Measurements from ENCODE around the gene PPM1J. TPM values are rescaled to one million over a fixed set of nuclear protein-coding genes. Genes with fewer than 3 reads are reported as not detected.

Gene PPM1J
- total RNA-seq (ENCODE audit: low replicate concordance): 0.82 and 1.2 TPM in 2 replicates

GRCh38 chr1:112715264-112716053 is at the start of gene PPM1J:
PPM1J (minus strand) TSS chr1:112715332; CDS start chr1:112715301, 31 bp downstream.

GRCh38 chr1:112706505-112707220 is 8.5 kb downstream of the PPM1J start, which contains the start of gene RHOC:
RHOC (minus strand) TSS chr1:112707127; CDS start chr1:112703799, 3,328 bp downstream.

GRCh38 chr1:112674440-112674985 is 40.6 kb downstream of the PPM1J start, which contains the start of gene MOV10:
MOV10 (plus strand) TSS chr1:112674659; CDS start chr1:112674913, 254 bp downstream.

Other genes with a start within 250 kb of the PPM1J start
- gene WNT2B, start 206.4 kb downstream of the PPM1J start, total RNA-seq (ENCODE audit: low replicate concordance): 1.2 and 1.7 TPM in 2 replicates
- gene ST7L, start 96.2 kb downstream of the PPM1J start, total RNA-seq (ENCODE audit: low replicate concordance): 8.8 and 16.4 TPM in 2 replicates
- gene CAPZA1, start 95.5 kb downstream of the PPM1J start, total RNA-seq (ENCODE audit: low replicate concordance): 196 and 198 TPM in 2 replicates
- 29.5 and 36.6 TPM in 2 replicates for gene MOV10, start 40.7 kb downstream of the PPM1J start, total RNA-seq (ENCODE audit: low replicate concordance)
- 480 and 882 TPM in 2 replicates for gene RHOC, start 8.2 kb downstream of the PPM1J start, total RNA-seq (ENCODE audit: low replicate concordance)
- 72.4 and 77.0 TPM in 2 replicates for gene SLC16A1, start 240.9 kb upstream of the PPM1J start, total RNA-seq (ENCODE audit: low replicate concordance)